K562 (cell line): ENCODE measurements around the gene PGPEP1. TPM values are rescaled to one million over a fixed set of nuclear protein-coding genes. Genes with fewer than 3 reads are reported as not detected.

ENCODE experiments used
- CXXC5 ChIP-seq: fragments of 250-450 bp; sonication (Bioruptor Pico); IDR thresholded peaks from 2 replicates; pipeline ENCODE4 v1.8.0; 2022; ENCODE audit warnings: inconsistent platforms, mild to moderate bottlenecking, moderate library complexity
- E4F1 ChIP-seq: fragments of 250-450 bp; sonication (Bioruptor Pico); IDR thresholded peaks from 2 replicates; pipeline ENCODE4 v1.5.0; 2021; ENCODE audit warnings: mild to moderate bottlenecking, borderline replicate concordance
- EP400 ChIP-seq: fragments of 450-650 bp; IDR thresholded peaks from 2 replicates; pipeline ENCODE4 v1.6.1; 2017; ENCODE audit warnings: antibody characterized with exemption, mild to moderate bottlenecking, moderate library complexity
- HDAC1 ChIP-seq, 2 experiments: fragments of 450-650 bp; IDR thresholded peaks; 2 replicates each; pipeline ENCODE4 v1.6.1; 2016 to 2017; ENCODE audit warnings: inconsistent platforms in 1 of 2, mild to moderate bottlenecking in 1 of 2, moderate library complexity in 1 of 2
- NCOA6 ChIP-seq: fragments of 450-650 bp; IDR thresholded peaks from 2 replicates; pipeline ENCODE4 v1.6.1; 2017; ENCODE audit warnings: mild to moderate bottlenecking
- NFRKB ChIP-seq: fragments of 450-650 bp; IDR thresholded peaks from 2 replicates; pipeline ENCODE4 v1.6.1; 2016; ENCODE audit warnings: low read depth
- NR0B1 ChIP-seq: fragments of 450-650 bp; IDR thresholded peaks from one replicate; pipeline ENCODE4 v1.6.1; 2018; ENCODE audit warnings: mild to moderate bottlenecking, moderate library complexity; ENCODE audit not compliant: partially characterized antibody
- NR3C1 ChIP-seq: sonication (generic); formaldehyde crosslinking; IDR thresholded peaks from 2 replicates; pipeline ENCODE4 v1.8.1; 2022; ENCODE audit warnings: missing genetic modification reagents
- PHTF2 ChIP-seq: fragments of 250-450 bp; sonication (Bioruptor Pico); IDR thresholded peaks from 2 replicates; pipeline ENCODE4 v1.5.0; 2021; ENCODE audit warnings: mild to moderate bottlenecking
- RBFOX2 ChIP-seq: fragments of 200-400 bp; formaldehyde crosslinking; IDR thresholded peaks from 2 replicates; pipeline ENCODE4 v1.6.1; 2017; ENCODE audit warnings: low read depth, mild to moderate bottlenecking, low read length, moderate library complexity
- SP1 ChIP-seq: sonication (generic); formaldehyde crosslinking; IDR thresholded peaks from 2 replicates; pipeline ENCODE4 v1.8.1; 2022; ENCODE audit warnings: mild to moderate bottlenecking, missing genetic modification reagents
- TCFL5 ChIP-seq: fragments of 250-450 bp; sonication (Bioruptor Pico); conservative IDR thresholded peaks from 2 replicates; pipeline ENCODE4 v1.6.1; 2021; ENCODE audit warnings: mild to moderate bottlenecking, moderate library complexity, matching md5 sums
- THRAP3 ChIP-seq: fragments of 450-650 bp; IDR thresholded peaks from 2 replicates; pipeline ENCODE4 v1.6.1; 2016; ENCODE audit warnings: mild to moderate bottlenecking, inconsistent platforms, borderline replicate concordance
- ZFP30 ChIP-seq: fragments of 250-450 bp; sonication (Bioruptor Pico); IDR thresholded peaks from 2 replicates; pipeline ENCODE4 v1.8.0; 2022; ENCODE audit warnings: moderate library complexity, mild to moderate bottlenecking, inconsistent platforms, borderline replicate concordance
- ZNF175 ChIP-seq: fragments of 200-800 bp; sonication (Bioruptor generic); IDR thresholded peaks from 2 replicates; pipeline ENCODE4 v1.6.1; 2016; ENCODE audit warnings: low read depth, mild to moderate bottlenecking, missing genetic modification characterization, missing compliant biosample characterization
- ZNF592 ChIP-seq: fragments of 450-650 bp; IDR thresholded peaks from 2 replicates; pipeline ENCODE4 v1.6.1; 2017; ENCODE audit warnings: antibody characterized with exemption, mild to moderate bottlenecking
- polyA plus RNA-seq, 8 experiments: library from polyadenylated mRNA; depleted of rRNA in 4 of 8; stranded (reverse) in 5 of 8; unstranded in 3 of 8; fragments of >200 nt; fragmentation: Nextera tagmentation in 2 of 8; fragmentation: Illumina TruSeq in 1 of 8; extraction: Ambion mirVana in 2 of 8; extraction: Trizol in 1 of 8; gene quantifications; 2 replicates each; pipeline versions ENCODE4 v1.2.1 to v1.2.3, GENCODE V29; 2011 to 2014; ENCODE audit warnings: inconsistent platforms in 1 of 8, missing spikeins in 1 of 8
- total RNA-seq, 7 experiments: library from RNA; depleted of rRNA in 6 of 7; stranded (reverse); fragments of >200 nt in 6 of 7; fragmentation: Illumina TruSeq in 2 of 7; extraction: Trizol in 2 of 7; gene quantifications; 2 replicates each; pipeline versions ENCODE4 v1.2.1 to v1.2.3, GENCODE V29; 2011 to 2021; ENCODE audit warnings: low replicate concordance in 1 of 7

PGPEP1 gene
- total and polyA plus RNA-seq, 9 of the 15 experiments (the other 6 are each of a cell fraction or from before 2014, with no cell fraction given), result 10.0 to 69.6 (median 33.5) TPM

GRCh38 chr19:18379803-18380747 is 39.7 kb downstream of the PGPEP1 start (continued):
- TF ChIP-seq NFRKB (0 out of 2 replicates have a peak, but pooled peaks have one; percentile 34), E4F1 (no peak), SP1 (CRISPR knock-in tag) (peak; percentile 67), PHTF2 (CRISPR knock-in tag) (no peak), ZNF175 (0 out of 2 replicates have a peak, but pooled peaks have one; percentile 25), THRAP3 (no peak), CXXC5 (CRISPR knock-in tag) (peak; percentile 72), EP400 (peak; percentile 38; the same call in 1 of the 2 replicates), RBFOX2 (peak; percentile 52), ZNF592 (peak; percentile 95), ZFP30 (CRISPR knock-in tag) (no peak), NR3C1 (CRISPR knock-in tag) (no peak), NR0B1 (no peak), NCOA6 (no peak), TCFL5 (CRISPR knock-in tag) (0 out of 2 replicates have a peak, but pooled peaks have one; percentile 36), HDAC1 (IDR thresholded peaks at IDR 0.05) (peak in 1 of 2 experiments; percentile 35; a peak in 1 of 4 replicates)
